Heart right ventricle (tissue), 16 donors: Measurements from ENCODE around the gene HNRNPH3. TPM values are rescaled to one million over a fixed set of nuclear protein-coding genes. Genes with fewer than 3 reads are reported as not detected.

Experiments used
- ATAC-seq, 8 donors: fragments of 200-7000 bp; cut with Tn5 transposase; one replicate each; pipeline ENCODE4 v1.9.1; 2020; ENCODE audit warnings: mild to moderate bottlenecking in 8 of 8, moderate library complexity in 8 of 8, moderate number of reproducible peaks in 1 of 8
- DNase-seq, 2 donors: peaks; one replicate each; pipeline ENCODE4 v3.0.0-alpha.2; 2020
- H3K27ac ChIP-seq, 10 donors: fragments of 200-600 bp; sonication (generic) in 2 of 10; one replicate each; pipeline versions ENCODE4 v1.5.0 to v1.8.0; 2020 to 2022; ENCODE audit warnings: mild to moderate bottlenecking in 3 of 10
- H3K27me3 ChIP-seq, 7 donors: fragments of 200-600 bp; one replicate each; pipeline ENCODE4 v1.8.0; 2021 to 2022; ENCODE audit warnings: mild to moderate bottlenecking in 2 of 7
- H3K36me3 ChIP-seq, 9 donors: fragments of 200-600 bp; sonication (generic) in 1 of 9; one replicate each; pipeline versions ENCODE4 v1.5.0 to v1.8.0; 2020 to 2022; ENCODE audit warnings: mild to moderate bottlenecking in 2 of 9
- H3K4me1 ChIP-seq, 9 donors: fragments of 200-600 bp; sonication (generic) in 1 of 9; one replicate each; pipeline versions ENCODE4 v1.5.0 to v1.8.0; 2020 to 2022; ENCODE audit warnings: mild to moderate bottlenecking in 4 of 9
- H3K4me3 ChIP-seq, 10 donors: fragments of 200-600 bp; sonication (generic) in 2 of 10; one replicate each; pipeline versions ENCODE4 v1.5.0 to v1.8.0; 2020 to 2022; ENCODE audit warnings: mild to moderate bottlenecking in 7 of 10, moderate library complexity in 2 of 10
- H3K9me3 ChIP-seq, 11 donors: fragments of 200-600 bp in 10 of 11; sonication (generic) in 2 of 11; one replicate each; pipeline versions ENCODE4 v1.5.0 to v1.8.0; 2013 to 2022; ENCODE audit warnings: mild to moderate bottlenecking in 2 of 11, control low read depth in 1 of 11, moderate library complexity in 1 of 11
- CTCF ChIP-seq, 9 donors: fragments of 200-600 bp; sonication (generic) in 2 of 9; IDR thresholded peaks; one replicate each; pipeline versions ENCODE4 v1.5.0 to v1.8.0; 2021 to 2022; ENCODE audit warnings: antibody characterized with exemption in 9 of 9, mild to moderate bottlenecking in 5 of 9, moderate library complexity in 1 of 9
- WGBS, 2 donors: extraction: QIAGEN DNeasy Blood & Tissue Kit; methylation state at CpG; one replicate each; pipeline ENCODE4 v1.1.7; 2013; ENCODE audit warnings: inconsistent platforms in 1 of 2; 5-methylcytosine and 5-hydroxymethylcytosine counted together
- intact Hi-C, 10 donors: fragments of 100-400 bp; cut with DNase I; formaldehyde crosslinking; loops; one replicate each; pipeline versions ENCODE4 v1.11.1 to v1.14.2; 2022
- polyA plus RNA-seq, 2 donors: library from polyadenylated mRNA; stranded (reverse); fragments of 200-250 nt; gene quantifications; one replicate each; pipeline ENCODE4 v1.2.3, GENCODE V29; 2013
- total RNA-seq, 10 donors: library from RNA; stranded (reverse); fragmentation: NEBNext Ultra II Directional in 3 of 10; extraction: Animal tissue kit (Norgen Biotek cat#: 25700) in 3 of 10; gene quantifications; one replicate each; pipeline versions ENCODE4 v1.2.1 to v1.2.4, GENCODE V29; 2021 to 2023
- donor health status: Arrhythmogenic right ventricular cardiomyopathy.
- donor health status: ischemic (EF 13 %, LVEDD 7.1; RV severe dilation, severe dysfunction).
- donor health status: healthy with polysubstance abuse.
- donor health status: DM: no; HTN: yes; CAD: no.
- donor health status: DM: no; HTN: no; CAD: no.
- donor health status: ischemic (EF 25% LVEDD 6.9; RV normal size, moderate dysfunction).
- donor health status: ischemic (EF 25% LVEDD 5.7; RV mildly dilated, moderate dysfunction).
- donor health status: healthy.
- donor health status: DM: yes; HTN: yes; CAD: no.
- donor health status: Ischemic cardiomyopathy.
- donor health status: ischemic (EF 35%, LVEDD 5.7; RV mildly dilated, moderate dysfunction).
- donor health status: nonischemic (EF 11% LVEDD 7.7; RV severe dilation, severe dysfunction).
- donor health status: DM: yes; HTN: yes; CAD: no.
- donor health status: PGD.
- donor health status: ischemic (EF 29% LVEDD 5.4; RV normal size, mild dysfunction).
- donor health status: nonischemic (EF 23%, LVEDD 6.1; RV moderate dilation, normal function).

Gene HNRNPH3
- total and polyA plus RNA-seq, 12 donors, result 81.8 to 146 (median 105) TPM

GRCh38 chr10:68365611-68366010 is 33.7 kb downstream of the HNRNPH3 start:
- Histone ChIP-seq H3K4me3 (no peak overlapping the region), H3K9me3 (no peaks in the 10 kb centered on the region), H3K4me1 (no peaks in the 10 kb centered on the region), H3K27me3 (no peaks in the 10 kb centered on the region), H3K27ac (no peak overlapping the region), H3K36me3 (peaks cover 0 to 94% (median 25%) of the 10 kb centered on the region in 9 donors)
- intact Hi-C loops, result loop anchor here in 1 of 10 donors (10.0 kb wide), 1 partner anchor 389 kb away; no protein-coding TSS in a partner anchor
- WGBS, 2 donors, result 76 to 84% methylated on average over 2 of the region's 2 CpGs
- DNase-seq (no peak), ATAC-seq (no peak)
- TF ChIP-seq CTCF (IDR thresholded peaks at IDR 0.05), result no peak

DNA sequence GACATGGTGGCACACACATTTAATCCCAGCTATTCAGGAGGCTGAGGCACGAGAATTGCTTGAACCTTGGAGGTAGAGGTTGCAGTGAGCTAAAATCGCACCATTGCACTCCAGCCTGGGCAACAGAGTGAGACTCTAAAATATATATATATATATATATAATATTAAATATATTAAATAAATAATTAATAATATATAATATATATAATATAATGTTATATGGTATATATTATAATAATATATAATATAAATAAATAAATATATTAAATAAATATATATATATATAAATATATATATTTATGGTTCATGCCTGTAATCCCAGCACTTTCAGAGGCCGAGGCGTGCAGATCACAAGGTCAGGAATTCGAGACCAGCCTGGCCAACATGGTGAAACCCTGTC is 34.7 kb downstream of the HNRNPH3 start:
- Histone ChIP-seq H3K9me3 (peaks cover 0 to 8% (median 3%) of the 10 kb centered on the region in 11 donors), H3K27ac (no peak overlapping the region), H3K4me3 (no peak overlapping the region), H3K27me3 (no peaks in the 10 kb centered on the region), H3K4me1 (no peaks in the 10 kb centered on the region), H3K36me3 (peaks cover 0 to 94% (median 30%) of the 10 kb centered on the region in 9 donors)
- DNase-seq (no peak), ATAC-seq (no peak)
- WGBS, 2 donors, result 97 to 98% methylated on average over 5 of the region's 5 CpGs
- intact Hi-C loops, result loop anchor here in 1 of 10 donors (10.0 kb wide), 1 partner anchor 388 kb away; no protein-coding TSS in a partner anchor
- no peak for TF ChIP-seq CTCF (IDR thresholded peaks at IDR 0.05)

- ATAC-seq (no peak), DNase-seq (no peak)
- WGBS, 2 donors, result 91 to 93% methylated on average over 2 of the region's 2 CpGs
- Histone ChIP-seq H3K4me1 (no peaks in the 10 kb centered on the region), H3K27me3 (no peaks in the 10 kb centered on the region), H3K4me3 (no peak overlapping the region), H3K9me3 (peaks cover 0 to 14% (median 7%) of the 10 kb centered on the region in 11 donors), H3K27ac (no peak overlapping the region), H3K36me3 (peaks cover 0 to 94% (median 31%) of the 10 kb centered on the region in 9 donors)
- TF ChIP-seq CTCF (IDR thresholded peaks at IDR 0.05), result no peak
- intact Hi-C loops, result loop anchor here in 1 of 10 donors (10.0 kb wide), 1 partner anchor 388 kb away; no protein-coding TSS in a partner anchor
Measured at GRCh38 chr10:68367121-68367520, 35.3 kb downstream of the HNRNPH3 start.

DNA sequence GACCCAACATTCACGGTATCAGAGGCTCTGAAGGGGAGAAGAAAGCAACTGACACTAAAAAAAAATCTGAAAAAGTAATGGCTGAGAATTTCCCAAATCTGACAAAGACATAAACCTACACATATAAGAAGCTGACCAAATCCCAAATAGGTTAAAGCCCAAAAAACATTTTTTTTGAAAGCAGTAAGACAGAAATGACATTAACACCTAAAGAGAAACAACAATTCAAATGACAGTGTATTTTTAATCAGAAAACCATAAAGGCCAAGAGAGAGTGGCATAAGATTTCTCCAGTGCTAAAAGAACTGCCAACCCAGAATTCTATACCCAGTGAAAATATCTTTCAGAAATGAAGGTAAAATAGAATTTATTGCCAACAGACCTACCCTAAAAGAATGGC is 39.7 kb downstream of the HNRNPH3 start:
- H3K4me1 ChIP-seq, result no peaks in the 10 kb centered on the region
- intact Hi-C loops, result no loop called here
- no peak overlapping the region for H3K27ac ChIP-seq
- ATAC-seq (no peak), DNase-seq (no peak)
- TF ChIP-seq CTCF (IDR thresholded peaks at IDR 0.05), result no peak
- peaks cover 0 to 95% (median 45%) of the 10 kb centered on the region in 9 donors for H3K36me3 ChIP-seq
- WGBS, 2 donors, result 100% methylated on average over 1 of the region's 1 CpG
- no peaks in the 10 kb centered on the region for H3K27me3 ChIP-seq
- no peak overlapping the region for H3K4me3 ChIP-seq
- peaks cover 0 to 31% (median 7%) of the 10 kb centered on the region in 11 donors for H3K9me3 ChIP-seq
